HG02852 (cell line): ENCODE measurements around the gene BEX4.
A peak's percentile ranks its signal among the peaks of the same experiment; 100 is the strongest.
"Not testable (repeated sequence)": the region's sequence is repeated elsewhere in the genome, so short reads cannot be mapped to it uniquely, and the experiment has no call there.

ENCODE experiments used
- ATAC-seq: cut with Tn5 transposase; IDR thresholded peaks from one replicate; pipeline ENCODE4 v1.9.1; 2021; ENCODE audit warnings: mild to moderate bottlenecking, moderate library complexity; ENCODE audit not compliant: unreplicated experiment

BEX4 gene

GRCh38 chrX:103235608-103236007 lies 20.7 kb downstream of the BEX4 start:
- not testable (repeated sequence) for ATAC-seq

GRCh38 chrX:103236296-103236695 lies 21.4 kb downstream of the BEX4 start:
- no peak for ATAC-seq

- ATAC-seq = no peak
Observed at GRCh38 chrX:103240155-103240554, 25.2 kb downstream of the BEX4 start.

GRCh38 chrX:103248553-103248952 lies 33.6 kb downstream of the BEX4 start:
- no peak for ATAC-seq

GRCh38 chrX:103249805-103250204 lies 34.9 kb downstream of the BEX4 start:
- no peak for ATAC-seq

- ATAC-seq = no peak
Observed at GRCh38 chrX:103250977-103251376, 36.1 kb downstream of the BEX4 start.

- ATAC-seq = no peak
Observed at GRCh38 chrX:103253608-103254007, 38.7 kb downstream of the BEX4 start.

GRCh38 chrX:103254171-103254824 lies 39.4 kb downstream of the BEX4 start:
- peak; percentile 56 for ATAC-seq

GRCh38 chrX:103254921-103255493 lies 40.1 kb downstream of the BEX4 start, which contains the start of gene TCEAL8:
Gene TCEAL8 (minus strand): TSS chrX:103255155. CDS start chrX:103253979, 1,176 bp downstream.
- peak; percentile 98 for ATAC-seq

- no peak for ATAC-seq
Observed at GRCh38 chrX:103256651-103257050, 41.7 kb downstream of the BEX4 start.

- no peak for ATAC-seq
Observed at GRCh38 chrX:103258275-103258674, 43.4 kb downstream of the BEX4 start.
